ENCODE results near the gene STAT3.
"Not testable (repeated sequence)": the region's sequence is repeated elsewhere in the genome, so short reads cannot be mapped to it uniquely, and the experiment has no call there.

The STAT3 gene

DNA sequence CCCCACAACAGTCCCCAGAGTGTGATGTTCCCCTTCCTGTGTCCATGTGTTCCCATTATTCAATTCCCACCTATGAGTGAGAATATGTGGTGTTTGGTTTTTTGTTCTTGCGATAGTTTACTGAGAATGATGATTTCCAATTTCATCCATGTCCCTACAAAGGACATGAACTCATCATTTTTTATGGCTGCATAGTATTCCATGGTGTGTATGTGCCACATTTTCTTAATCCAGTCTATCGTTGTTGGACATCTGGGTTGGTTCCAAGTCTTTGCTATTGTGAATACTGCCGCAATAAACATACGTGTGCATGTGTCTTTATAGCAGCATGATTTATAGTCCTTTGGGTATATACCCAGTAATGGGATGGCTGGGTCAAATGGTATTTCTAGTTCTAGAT lies 123.9 kb downstream of the STAT3 start:
- FAIRE-seq, result not testable (repeated sequence)

More for the DNA sequence above, 123.9 kb downstream of the STAT3 start:
- DNase-seq (ENCODE audit: low spot score), result not testable (repeated sequence)

Data from RCC 7860 (cell line).